NCI-H146 treated with DMSO at 0.1 percent for 48 hours (cell line): ENCODE results near the gene ZNF527.
"Not testable (repeated sequence)": the region's sequence is repeated elsewhere in the genome, so short reads cannot be mapped to it uniquely, and the experiment has no call there.

Source experiments
- DNase-seq: peaks from one replicate; lab custom pipeline; 2025; ENCODE audit not compliant: unreplicated experiment; lab: John Stamatoyannopoulos, UW

The ZNF527 gene

GRCh38 chr19:37370880-37371661 is at the start of gene ZNF527:
TSS of gene ZNF527 (plus strand) at chr19:37371099. CDS start at chr19:37374199, 3,100 bp downstream.
- peak; percentile 89 for DNase-seq

GRCh38 chr19:37329686-37330085 is 41.2 kb upstream of the ZNF527 start:
- no peak for DNase-seq

GRCh38 chr19:37332839-37333238 is 38.1 kb upstream of the ZNF527 start:
- no peak for DNase-seq

GRCh38 chr19:37333457-37333856 is 37.4 kb upstream of the ZNF527 start:
- no peak for DNase-seq

- peak; percentile 68 for DNase-seq
Observed at GRCh38 chr19:37334179-37335071, 36.5 kb upstream of the ZNF527 start.

- no peak for DNase-seq
Observed at GRCh38 chr19:37342753-37343152, 28.1 kb upstream of the ZNF527 start.

- DNase-seq, result no peak
Observed at GRCh38 chr19:37346091-37346490, 24.8 kb upstream of the ZNF527 start.

GRCh38 chr19:37348060-37348459 is 22.8 kb upstream of the ZNF527 start:
- DNase-seq, result no peak

GRCh38 chr19:37353968-37354367 is 16.9 kb upstream of the ZNF527 start:
- no peak for DNase-seq

GRCh38 chr19:37355901-37356300 is 15.0 kb upstream of the ZNF527 start:
- DNase-seq, result no peak

- no peak for DNase-seq
Observed at GRCh38 chr19:37361994-37362393, 8.9 kb upstream of the ZNF527 start.

- no peak for DNase-seq
Observed at GRCh38 chr19:37362733-37363132, 8.2 kb upstream of the ZNF527 start.

GRCh38 chr19:37370386-37370879 is 466 bp upstream of the ZNF527 start:
- DNase-seq, result not testable (repeated sequence)

GRCh38 chr19:37389234-37389633 is 18.3 kb downstream of the ZNF527 start:
- DNase-seq, result no peak

- not testable (repeated sequence) for DNase-seq
Observed at GRCh38 chr19:37391399-37391798, 20.5 kb downstream of the ZNF527 start.

GRCh38 chr19:37401078-37401477 is 30.2 kb downstream of the ZNF527 start:
- no peak for DNase-seq

GRCh38 chr19:37403403-37403802 is 32.5 kb downstream of the ZNF527 start:
- no peak for DNase-seq

- DNase-seq, result not testable (repeated sequence)
Observed at GRCh38 chr19:37406140-37406846, 35.4 kb downstream of the ZNF527 start.

- DNase-seq, result no peak
Observed at GRCh38 chr19:37412700-37413099, 41.8 kb downstream of the ZNF527 start.

- DNase-seq, result no peak
Observed at GRCh38 chr19:37413313-37414084, 42.6 kb downstream of the ZNF527 start.
